Activated T-cell treated with anti-CD3 and anti-CD28 coated beads for 24 hours (primary cell): ENCODE results near the gene FERD3L.

ENCODE experiments used
- DNase-seq: peaks from one replicate; pipeline ENCODE4 v3.0.0-alpha.2; 2020; ENCODE audit warnings: low read depth

The FERD3L gene

GRCh38 chr7:19099924-19100323 is 45.3 kb downstream of the FERD3L start:
- DNase-seq: no peak

DNA sequence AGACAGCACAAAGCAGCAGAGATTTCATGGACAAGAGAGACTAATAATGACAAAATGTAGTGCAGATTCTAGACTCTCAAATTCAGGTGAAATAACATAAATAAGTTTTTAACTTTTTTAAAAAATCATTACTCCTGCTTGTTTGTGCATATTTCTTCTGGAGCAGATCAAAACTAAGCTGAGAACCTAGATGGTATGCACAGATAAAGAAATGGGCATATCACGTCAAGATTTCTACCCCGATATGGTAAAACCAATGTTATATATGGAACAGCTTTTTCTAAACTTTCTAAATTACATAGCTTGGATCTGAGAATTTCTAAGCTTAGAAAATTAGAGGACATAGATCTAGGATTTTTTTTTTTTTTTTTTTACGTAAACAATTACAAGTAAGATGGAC is 46.0 kb downstream of the FERD3L start:
- DNase-seq: no peak

DNA sequence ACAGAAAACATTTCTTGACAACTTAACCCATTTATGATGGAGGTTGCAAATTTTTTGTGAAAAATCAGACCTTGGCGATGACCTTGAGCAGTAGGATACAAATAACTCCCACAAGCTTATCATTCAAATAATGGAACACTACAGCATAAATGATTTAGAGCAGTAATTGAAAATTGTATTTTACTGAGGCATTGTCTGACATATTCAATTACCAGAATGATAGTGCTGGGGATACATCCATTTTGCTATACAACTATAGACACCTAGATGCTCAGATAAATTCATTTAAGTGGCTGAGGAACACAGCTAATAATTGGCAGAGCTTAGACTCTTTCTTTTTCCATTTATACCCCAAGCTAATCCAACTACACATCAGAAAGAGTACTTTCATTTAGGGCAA is 46.7 kb downstream of the FERD3L start:
- DNase-seq: no peak

- no peak for DNase-seq
Measured at GRCh38 chr7:19097165-19098055, 47.8 kb downstream of the FERD3L start.

DNA sequence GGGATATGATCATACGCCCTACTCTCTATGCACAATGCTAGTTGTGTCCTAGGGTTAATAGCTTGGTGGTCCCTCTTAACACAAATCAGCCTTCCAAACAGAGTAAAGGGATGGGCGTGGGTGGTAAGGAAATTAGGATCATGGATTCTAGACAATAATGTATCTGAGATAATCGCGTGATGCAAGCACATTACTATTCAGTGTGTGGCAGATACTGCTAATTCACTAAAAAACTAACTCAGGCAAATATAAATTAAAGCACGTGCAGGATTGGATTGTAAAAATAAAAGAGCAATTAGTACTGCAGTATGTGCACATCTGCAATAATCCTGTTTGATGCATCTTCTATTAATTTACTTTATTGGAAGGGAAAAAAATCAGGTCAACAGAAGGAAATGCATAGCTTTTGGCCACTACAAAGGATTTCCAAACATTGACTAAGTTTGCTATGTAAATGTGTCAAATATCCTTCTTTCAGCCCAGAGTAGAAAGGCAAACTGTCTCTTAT is 49.8 kb downstream of the FERD3L start:
- DNase-seq: no peak
